GM19467 (cell line): ENCODE results near the gene CFI.

Source experiments
- ATAC-seq: cut with Tn5 transposase; IDR thresholded peaks from one replicate; pipeline ENCODE4 v1.9.1; 2021; ENCODE audit warnings: mild to moderate bottlenecking, moderate library complexity; ENCODE audit not compliant: unreplicated experiment

The CFI gene

GRCh38 chr4:109691411-109691920 is 110.3 kb downstream of the CFI start:
- ATAC-seq: no peak
